Bronchial epithelial cell (primary cell): ENCODE results near the gene PIGR. TPM values are rescaled to one million over a fixed set of nuclear protein-coding genes. Genes with fewer than 3 reads are reported as not detected.

Experiments
- DNase-seq: peaks from one replicate; pipeline ENCODE4 v3.0.0-alpha.2; 2010; ENCODE audit warnings: low read depth
- FAIRE-seq: peaks from 2 replicates; lab custom pipeline; 2011; peaks lifted over from hg19 to GRCh38; lab: Jason Lieb, UNC
- H3K27me3 ChIP-seq: 2 replicates; pipeline ENCODE4 v1.5.1; 2011; ENCODE audit warnings: low read length; ENCODE audit not compliant: control insufficient read depth, insufficient read depth
- H3K36me3 ChIP-seq: 2 replicates; pipeline ENCODE4 v1.5.1; 2011; ENCODE audit warnings: low read length; ENCODE audit not compliant: control insufficient read depth, insufficient read depth
- H3K4me3 ChIP-seq: 2 replicates; pipeline ENCODE4 v1.5.1; 2011; ENCODE audit warnings: mild to moderate bottlenecking, low read depth, low read length, control low read depth
- CTCF ChIP-seq: IDR thresholded peaks from 2 replicates; pipeline ENCODE4 v1.5.1; 2011; ENCODE audit warnings: mild to moderate bottlenecking, moderate library complexity, low read length, control low read depth, inconsistent platforms; ENCODE audit not compliant: insufficient read depth, severe bottlenecking
- total RNA-seq: library from RNA; depleted of rRNA; stranded (reverse); fragments of >200 nt; gene quantifications from 2 replicates; pipeline ENCODE4 v1.2.1, GENCODE V29; 2014

PIGR gene
- total RNA-seq, 1 donor from 2014 or later = under 0.01 TPM

- FAIRE-seq (no peak), DNase-seq (no peak)
- Histone ChIP-seq H3K36me3 (peaks cover 1% of the 10 kb centered on the region), H3K4me3 (no peak overlapping the region), H3K27me3 (no peaks in the 10 kb centered on the region)
- no peak for TF ChIP-seq CTCF
Measured at GRCh38 chr1:206902702-206903101, 43.6 kb downstream of the PIGR start.

GRCh38 chr1:206901944-206902343 is 44.3 kb downstream of the PIGR start:
- H3K4me3 ChIP-seq = no peak overlapping the region
- TF ChIP-seq CTCF = no peak
- FAIRE-seq (no peak), DNase-seq (no peak)
- H3K27me3 ChIP-seq = no peaks in the 10 kb centered on the region
- H3K36me3 ChIP-seq = peaks cover 1% of the 10 kb centered on the region

GRCh38 chr1:206900149-206900548 is 46.1 kb downstream of the PIGR start:
- TF ChIP-seq CTCF = no peak
- Histone ChIP-seq H3K27me3 (no peaks in the 10 kb centered on the region), H3K36me3 (peaks cover 1% of the 10 kb centered on the region), H3K4me3 (no peak overlapping the region)
- no peak for FAIRE-seq
- no peak for DNase-seq

- peaks cover 1% of the 10 kb centered on the region for H3K36me3 ChIP-seq
- no peak for FAIRE-seq
- no peaks in the 10 kb centered on the region for H3K27me3 ChIP-seq
- no peak for TF ChIP-seq CTCF
- no peak overlapping the region for H3K4me3 ChIP-seq
- DNase-seq = no peak
Measured at GRCh38 chr1:206899717-206900116, 46.5 kb downstream of the PIGR start.

GRCh38 chr1:206898915-206899431 is 47.3 kb downstream of the PIGR start:
- Histone ChIP-seq H3K27me3 (no peaks in the 10 kb centered on the region), H3K4me3 (no peak overlapping the region), H3K36me3 (no peaks in the 10 kb centered on the region)
- TF ChIP-seq CTCF = no peak
- DNase-seq = no peak
- FAIRE-seq = no peak

- Histone ChIP-seq H3K4me3 (no peak overlapping the region), H3K36me3 (no peaks in the 10 kb centered on the region), H3K27me3 (no peaks in the 10 kb centered on the region)
- DNase-seq (peak; percentile 79), FAIRE-seq (no peak)
- no peak for TF ChIP-seq CTCF
Measured at GRCh38 chr1:206898089-206898914, 48.0 kb downstream of the PIGR start.
